H9 (cell line): Measurements from ENCODE around the gene EFCAB6. TPM values are rescaled to one million over a fixed set of nuclear protein-coding genes. Genes with fewer than 3 reads are reported as not detected.

Experiments used
- DNase-seq: peaks from one replicate; pipeline ENCODE4 v3.0.0-alpha.2; 2017
- H2AFZ ChIP-seq: one replicate; pipeline ENCODE4 v1.6.1; 2013; ENCODE audit warnings: mild to moderate bottlenecking, low read length, control low read depth, moderate library complexity
- H2AK5ac ChIP-seq: 2 replicates; pipeline ENCODE4 v1.6.1; 2013; ENCODE audit warnings: low read length, control low read depth, mixed read lengths; ENCODE audit not compliant: insufficient read length
- H2BK120ac ChIP-seq: one replicate; pipeline ENCODE4 v1.6.1; 2013; ENCODE audit warnings: low read depth, mild to moderate bottlenecking, low read length, control low read depth, inconsistent platforms; ENCODE audit not compliant: poor library complexity, severe bottlenecking
- H2BK12ac ChIP-seq: 2 replicates; pipeline ENCODE4 v1.6.1; 2013; ENCODE audit warnings: low read length, control low read depth, mixed read lengths, low read depth; ENCODE audit not compliant: insufficient read length
- H2BK15ac ChIP-seq: 2 replicates; pipeline ENCODE4 v1.6.1; 2013; ENCODE audit warnings: low read depth, low read length, control low read depth
- H2BK20ac ChIP-seq: one replicate; pipeline ENCODE4 v1.6.1; 2013; ENCODE audit warnings: low read depth, mild to moderate bottlenecking, low read length, control low read depth, inconsistent platforms; ENCODE audit not compliant: poor library complexity, severe bottlenecking
- H2BK5ac ChIP-seq: 2 replicates; pipeline ENCODE4 v1.6.1; 2013; ENCODE audit warnings: low read length, control low read depth, mixed read lengths; ENCODE audit not compliant: insufficient read length
- H3K14ac ChIP-seq: 2 replicates; pipeline ENCODE4 v1.6.1; 2013; ENCODE audit warnings: low read length, control low read depth; ENCODE audit not compliant: insufficient read depth
- H3K18ac ChIP-seq: 2 replicates; pipeline ENCODE4 v1.6.1; 2013; ENCODE audit warnings: low read depth, mild to moderate bottlenecking, mixed read lengths, low read length, control low read depth; ENCODE audit not compliant: insufficient read length
- H3K23ac ChIP-seq: 2 replicates; pipeline ENCODE4 v1.6.1; 2013; ENCODE audit warnings: low read length, control low read depth, mixed read lengths, low read depth; ENCODE audit not compliant: insufficient read length
- H3K23me2 ChIP-seq: 2 replicates; pipeline ENCODE4 v1.6.1; 2013; ENCODE audit warnings: low read depth, mild to moderate bottlenecking, mixed read lengths, low read length, control low read depth; ENCODE audit not compliant: insufficient read length, poor library complexity, severe bottlenecking
- H3K27ac ChIP-seq: 2 replicates; pipeline ENCODE4 v1.5.1; 2013; ENCODE audit warnings: low read length, control low read depth, mixed read lengths, low read depth; ENCODE audit not compliant: insufficient read length
- H3K27me3 ChIP-seq: 2 replicates; pipeline ENCODE4 v1.6.1; 2013; ENCODE audit warnings: low read length, control low read depth, inconsistent platforms; ENCODE audit not compliant: insufficient read depth
- H3K4ac ChIP-seq: 2 replicates; pipeline ENCODE4 v1.6.1; 2013; ENCODE audit warnings: low read depth, mild to moderate bottlenecking, control low read depth, inconsistent platforms, low read length, moderate library complexity
- H3K4me1 ChIP-seq: 2 replicates; pipeline ENCODE4 v1.6.1; 2013; ENCODE audit warnings: low read length, control low read depth, inconsistent platforms; ENCODE audit not compliant: insufficient read depth
- H3K4me2 ChIP-seq: 2 replicates; pipeline ENCODE4 v1.6.1; 2013; ENCODE audit warnings: low read length, control low read depth, mixed read lengths; ENCODE audit not compliant: insufficient read length, insufficient read depth
- H3K56ac ChIP-seq: 2 replicates; pipeline ENCODE4 v1.6.1; 2013; ENCODE audit warnings: low read depth, mild to moderate bottlenecking, mixed read lengths, low read length, control low read depth; ENCODE audit not compliant: insufficient read length
- H3K79me1 ChIP-seq: 2 replicates; pipeline ENCODE4 v1.6.1; 2013; ENCODE audit warnings: low read depth, mild to moderate bottlenecking, moderate library complexity, low read length, control low read depth, inconsistent platforms; ENCODE audit not compliant: insufficient read depth, poor library complexity, severe bottlenecking
- H3K79me2 ChIP-seq: 2 replicates; pipeline ENCODE4 v1.6.1; 2013; ENCODE audit warnings: low read length, control low read depth, inconsistent platforms; ENCODE audit not compliant: insufficient read depth
- H3K9ac ChIP-seq: 2 replicates; pipeline ENCODE4 v1.6.1; 2013; ENCODE audit warnings: low read length, control low read depth, mixed read lengths; ENCODE audit not compliant: insufficient read length; ENCODE audit errors: extremely low read depth
- H3K9me3 ChIP-seq: one replicate; pipeline ENCODE4 v1.6.1; 2013; ENCODE audit warnings: low read depth, low read length, inconsistent platforms; ENCODE audit not compliant: control insufficient read depth
- H3T11ph ChIP-seq: one replicate; pipeline ENCODE4 v1.6.1; 2013; ENCODE audit warnings: mild to moderate bottlenecking, low read length, control low read depth, inconsistent platforms
- H4K20me1 ChIP-seq: one replicate; pipeline ENCODE4 v1.6.1; 2013; ENCODE audit not compliant: control insufficient read depth, insufficient read length, insufficient read depth
- H4K5ac ChIP-seq: 2 replicates; pipeline ENCODE4 v1.6.1; 2013; ENCODE audit warnings: low read depth, mild to moderate bottlenecking, mixed read lengths, low read length, control low read depth; ENCODE audit not compliant: insufficient read length
- H4K8ac ChIP-seq: replicated peaks from 2 replicates; pipeline ENCODE4 v1.6.1; 2013; ENCODE audit warnings: low read length, control low read depth, mixed read lengths, low read depth; ENCODE audit not compliant: insufficient read length
- H4K91ac ChIP-seq: 2 replicates; pipeline ENCODE4 v1.6.1; 2013; ENCODE audit warnings: low read depth, mild to moderate bottlenecking, moderate library complexity, mixed read lengths, low read length, control low read depth; ENCODE audit not compliant: insufficient read length
- H3K27ac Mint-ChIP-seq, 3 experiments: 2 replicates in 2 of 3; 3 replicates in 1 of 3; pipeline ENCODE4 v1.8.0; 2020 to 2021; ENCODE audit warnings: mixed read lengths in 3 of 3, mild to moderate bottlenecking in 1 of 3, moderate library complexity in 1 of 3
- H3K27me3 Mint-ChIP-seq: 2 replicates; pipeline ENCODE4 v1.8.0; 2021; ENCODE audit warnings: low read depth, mild to moderate bottlenecking, moderate library complexity, mixed read lengths
- H3K36me3 Mint-ChIP-seq, 3 experiments: 2 replicates in 2 of 3; 3 replicates in 1 of 3; pipeline ENCODE4 v1.8.0; 2020 to 2021; ENCODE audit warnings: low read depth in 3 of 3, mixed read lengths in 3 of 3; ENCODE audit not compliant: insufficient read depth in 1 of 3
- H3K4me1 Mint-ChIP-seq, 2 experiments: 2 replicates each; pipeline ENCODE4 v1.8.0; 2020; ENCODE audit warnings: mixed read lengths in 2 of 2
- H3K4me3 Mint-ChIP-seq, 2 experiments: 2 replicates in 1 of 2; 3 replicates in 1 of 2; pipeline ENCODE4 v1.8.0; 2020 to 2021; ENCODE audit warnings: mild to moderate bottlenecking in 2 of 2, mixed read lengths in 2 of 2, moderate library complexity in 1 of 2
- H3K9me3 Mint-ChIP-seq, 2 experiments: 2 replicates in 1 of 2; 3 replicates in 1 of 2; pipeline ENCODE4 v1.8.0; 2020; ENCODE audit warnings: mild to moderate bottlenecking in 2 of 2, mixed read lengths in 2 of 2, moderate library complexity in 1 of 2
- WGBS: extraction: QIAGEN DNeasy Blood & Tissue Kit; methylation state at CpG from one replicate; pipeline ENCODE4 v1.1.7; 2013; ENCODE audit warnings: missing lambda C conversion rate, low lambda C conversion rate, mixed read lengths; ENCODE audit not compliant: insufficient read length; ENCODE audit errors: extremely low coverage; 5-methylcytosine and 5-hydroxymethylcytosine counted together
- total RNA-seq: library from RNA; stranded (reverse); gene quantifications from 2 replicates; pipeline ENCODE4 v1.2.1, GENCODE V29; 2021
- TF ChIP-seq, protein P1 (sequence below): fragments of 200-600 bp; sonication (generic); conservative IDR thresholded peaks from 3 replicates; pipeline ENCODE4 v1.8.0; 2021; ENCODE audit warnings: antibody characterized with exemption, mild to moderate bottlenecking

Gene EFCAB6
- total RNA-seq, 1 experiment from 2014 or later: 0.31 TPM

DNA sequence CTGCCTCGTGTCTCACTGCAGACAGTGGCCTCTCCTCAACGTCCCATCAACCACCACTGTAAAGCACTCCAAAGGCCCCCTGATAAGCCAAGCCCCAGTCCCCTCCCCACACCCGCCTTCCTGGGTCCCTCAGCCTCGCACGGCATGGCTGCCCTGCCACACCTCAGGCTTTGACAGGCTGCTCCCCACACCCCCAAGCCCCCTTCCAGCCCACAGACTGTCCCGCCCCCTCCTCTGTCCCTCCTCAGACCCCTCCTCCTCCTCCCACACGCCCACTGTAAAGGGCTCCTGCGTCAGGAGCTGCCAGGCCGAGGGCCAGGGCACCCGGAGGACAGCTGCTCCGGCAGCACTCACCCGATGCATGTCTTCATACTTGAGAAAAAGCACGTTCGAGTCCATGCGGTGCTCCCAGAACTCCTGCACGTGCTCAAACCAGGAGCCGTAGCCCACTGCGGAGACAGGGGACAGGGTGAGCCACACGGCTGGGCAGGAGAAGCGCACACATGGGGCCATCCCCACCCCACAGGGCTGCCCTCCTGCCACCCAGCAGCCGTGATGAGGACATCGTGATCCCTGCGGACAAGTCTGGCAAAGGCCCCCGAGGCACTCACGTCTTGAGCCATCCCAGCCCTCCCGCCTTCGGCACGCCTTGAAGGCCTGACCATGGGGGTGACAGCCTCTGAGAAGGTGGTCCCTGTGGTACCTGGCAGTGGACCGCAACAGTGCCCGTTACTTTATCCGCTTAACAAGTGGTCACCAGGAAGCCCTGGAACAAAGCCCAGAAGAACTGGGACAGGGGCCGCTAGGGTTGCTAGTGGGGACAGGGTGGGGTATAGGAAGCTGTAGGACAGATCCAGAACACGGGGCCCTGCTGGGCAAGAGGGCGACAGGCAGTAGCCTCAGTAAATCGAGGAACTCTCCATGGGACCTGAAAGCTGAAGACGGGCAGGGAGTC, 21.5 kb upstream of the EFCAB6 start:
- Mint-ChIP-seq H3K36me3 (peaks cover 10 to 42% (median 34%) of the 10 kb centered on the region in 3 experiments; a peak in 6 of 7 replicates), H3K4me3 (no peak overlapping the region), H3K9me3 (no peaks in the 10 kb centered on the region), H3K27me3 (no peaks in the 10 kb centered on the region), H3K27ac (peak overlapping the region; percentile 45 to 79 (median 78); a peak in 4 of 7 replicates), H3K4me1 (peaks cover 6 to 11% of the 10 kb centered on the region in 2 experiments)
- TF ChIP-seq, protein P1, sequence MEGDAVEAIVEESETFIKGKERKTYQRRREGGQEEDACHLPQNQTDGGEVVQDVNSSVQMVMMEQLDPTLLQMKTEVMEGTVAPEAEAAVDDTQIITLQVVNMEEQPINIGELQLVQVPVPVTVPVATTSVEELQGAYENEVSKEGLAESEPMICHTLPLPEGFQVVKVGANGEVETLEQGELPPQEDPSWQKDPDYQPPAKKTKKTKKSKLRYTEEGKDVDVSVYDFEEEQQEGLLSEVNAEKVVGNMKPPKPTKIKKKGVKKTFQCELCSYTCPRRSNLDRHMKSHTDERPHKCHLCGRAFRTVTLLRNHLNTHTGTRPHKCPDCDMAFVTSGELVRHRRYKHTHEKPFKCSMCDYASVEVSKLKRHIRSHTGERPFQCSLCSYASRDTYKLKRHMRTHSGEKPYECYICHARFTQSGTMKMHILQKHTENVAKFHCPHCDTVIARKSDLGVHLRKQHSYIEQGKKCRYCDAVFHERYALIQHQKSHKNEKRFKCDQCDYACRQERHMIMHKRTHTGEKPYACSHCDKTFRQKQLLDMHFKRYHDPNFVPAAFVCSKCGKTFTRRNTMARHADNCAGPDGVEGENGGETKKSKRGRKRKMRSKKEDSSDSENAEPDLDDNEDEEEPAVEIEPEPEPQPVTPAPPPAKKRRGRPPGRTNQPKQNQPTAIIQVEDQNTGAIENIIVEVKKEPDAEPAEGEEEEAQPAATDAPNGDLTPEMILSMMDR: no peak
- Histone ChIP-seq H4K5ac (no peak overlapping the region), H3K9ac (no peak overlapping the region), H4K8ac (no peak overlapping the region), H2AK5ac (no peak overlapping the region), H3K56ac (no peak overlapping the region), H4K20me1 (no peaks in the 10 kb centered on the region), H2AFZ (no peak overlapping the region), H3K14ac (no peak overlapping the region), H2BK12ac (no peak overlapping the region), H4K91ac (no peak overlapping the region), H3K27ac (no peak overlapping the region), H3K9me3 (no peaks in the 10 kb centered on the region), H3K23ac (no peak overlapping the region), H3T11ph (no peak overlapping the region), H3K23me2 (no peaks in the 10 kb centered on the region), H2BK120ac (no peak overlapping the region), H3K79me1 (no peaks in the 10 kb centered on the region), H3K4me2 (no peak overlapping the region), H3K4ac (no peak overlapping the region), H2BK15ac (no peak overlapping the region), H3K18ac (no peak overlapping the region), H3K4me1 (no peaks in the 10 kb centered on the region), H3K27me3 (no peaks in the 10 kb centered on the region), H2BK20ac (no peak overlapping the region), H2BK5ac (no peak overlapping the region), H3K79me2 (no peaks in the 10 kb centered on the region; the same call in 1 of the 2 replicates)
- no CpG with 5 or more reads among the region's 36 CpGs for WGBS
- DNase-seq: no peak
